CD14-positive monocyte (primary cell): ENCODE measurements around the gene PRTFDC1. TPM values are rescaled to one million over a fixed set of nuclear protein-coding genes. Genes with fewer than 3 reads are reported as not detected.

Experiments used
- DNase-seq, 3 donors: peaks; one replicate each; pipeline ENCODE4 v3.0.0-alpha.2; 2011 to 2022
- H2AFZ ChIP-seq: 2 replicates; pipeline ENCODE4 v1.6.0; 2012; ENCODE audit warnings: mild to moderate bottlenecking, low read depth, low read length, inconsistent platforms; ENCODE audit not compliant: insufficient read depth, poor library complexity, severe bottlenecking
- H3K27ac ChIP-seq, 2 donors: 1 replicate in 1 of 2; 2 replicates in 1 of 2; pipeline ENCODE4 v1.5.1; 2012 to 2013; ENCODE audit warnings: low read length in 2 of 2, control low read depth in 1 of 2, inconsistent platforms in 1 of 2, low read depth in 1 of 2, mild to moderate bottlenecking in 1 of 2
- H3K27me3 ChIP-seq, 2 donors: one replicate each; pipeline versions ENCODE4 v1.6.0 to v1.6.1; 2011 to 2013; ENCODE audit warnings: low read length in 2 of 2; ENCODE audit not compliant: control insufficient read depth in 2 of 2, insufficient read depth in 2 of 2
- H3K36me3 ChIP-seq, 2 donors: replicated peaks in 1 of 2; 1 replicate in 1 of 2; 2 replicates in 1 of 2; pipeline versions ENCODE4 v1.5.1 to v1.6.1; 2012 to 2013; ENCODE audit warnings: low read length in 2 of 2, control low read depth in 1 of 2, inconsistent platforms in 1 of 2, mild to moderate bottlenecking in 1 of 2; ENCODE audit not compliant: insufficient read depth in 2 of 2, control insufficient read depth in 1 of 2
- H3K4me1 ChIP-seq, 2 donors: 1 replicate in 1 of 2; 2 replicates in 1 of 2; pipeline versions ENCODE4 v1.5.1 to v1.6.1; 2012 to 2013; ENCODE audit warnings: low read length in 2 of 2, control low read depth in 1 of 2, inconsistent platforms in 1 of 2, mild to moderate bottlenecking in 1 of 2, moderate library complexity in 1 of 2; ENCODE audit not compliant: insufficient read depth in 2 of 2, control insufficient read depth in 1 of 2
- H3K4me2 ChIP-seq: replicated peaks from 2 replicates; pipeline ENCODE3; 2012; ENCODE audit warnings: low read length, moderate library complexity, mild to moderate bottlenecking; ENCODE audit not compliant: poor library complexity, severe bottlenecking; ENCODE audit errors: extremely low read depth
- H3K4me3 ChIP-seq, 3 experiments: fragments of 200-600 bp in 1 of 3; sonication (generic) in 1 of 3; replicated peaks in 1 of 3; 1 replicate in 2 of 3; 2 replicates in 1 of 3; pipeline ENCODE4 v1.5.1; 2011 to 2013; ENCODE audit warnings: low read length in 3 of 3, mild to moderate bottlenecking in 3 of 3, control low read depth in 2 of 3, low read depth in 2 of 3, inconsistent platforms in 1 of 3, moderate library complexity in 1 of 3
- H3K79me2 ChIP-seq: 2 replicates; pipeline ENCODE4 v1.6.0; 2012; ENCODE audit warnings: mild to moderate bottlenecking, control low read depth, inconsistent platforms, low read length, moderate library complexity; ENCODE audit not compliant: insufficient read depth
- H3K9ac ChIP-seq: 2 replicates; pipeline ENCODE4 v1.6.0; 2017; ENCODE audit warnings: low read length, mild to moderate bottlenecking; ENCODE audit not compliant: insufficient read depth, poor library complexity, severe bottlenecking
- H3K9me3 ChIP-seq, 2 donors: replicated peaks in 1 of 2; 1 replicate in 1 of 2; 2 replicates in 1 of 2; pipeline versions ENCODE4 v1.5.1 to v1.6.1; 2012 to 2013; ENCODE audit warnings: low read length in 2 of 2, control low read depth in 1 of 2; ENCODE audit not compliant: control insufficient read depth in 1 of 2, insufficient read depth in 1 of 2
- H4K20me1 ChIP-seq: 2 replicates; pipeline ENCODE4 v1.6.0; 2012; ENCODE audit warnings: mild to moderate bottlenecking, low read length, control low read depth, moderate library complexity; ENCODE audit not compliant: insufficient read depth
- H3K27ac Mint-ChIP-seq, 7 donors: one replicate each; pipeline ENCODE4 v1.8.0; 2020; ENCODE audit warnings: mild to moderate bottlenecking in 7 of 7, mixed read lengths in 7 of 7, moderate library complexity in 6 of 7, inconsistent platforms in 2 of 7
- H3K27me3 Mint-ChIP-seq, 3 donors: one replicate each; pipeline ENCODE4 v1.8.0; 2021 to 2022; ENCODE audit warnings: low read depth in 3 of 3, mild to moderate bottlenecking in 3 of 3, mixed read lengths in 3 of 3, moderate library complexity in 3 of 3, inconsistent platforms in 1 of 3
- H3K36me3 Mint-ChIP-seq, 2 donors: one replicate each; pipeline ENCODE4 v1.8.0; 2020; ENCODE audit warnings: mixed read lengths in 2 of 2, inconsistent platforms in 1 of 2, mild to moderate bottlenecking in 1 of 2
- H3K4me1 Mint-ChIP-seq: one replicate; pipeline ENCODE4 v1.8.0; 2020; ENCODE audit warnings: mild to moderate bottlenecking, mixed read lengths
- H3K4me3 Mint-ChIP-seq, 2 donors: one replicate each; pipeline ENCODE4 v1.8.0; 2020; ENCODE audit warnings: mild to moderate bottlenecking in 2 of 2, mixed read lengths in 2 of 2, moderate library complexity in 1 of 2
- H3K9me3 Mint-ChIP-seq, 7 donors: one replicate each; pipeline ENCODE4 v1.8.0; 2020 to 2022; ENCODE audit warnings: mixed read lengths in 7 of 7, mild to moderate bottlenecking in 6 of 7, moderate library complexity in 6 of 7, inconsistent platforms in 2 of 7
- CTCF ChIP-seq: fragments of 200-600 bp; IDR thresholded peaks from one replicate; pipeline ENCODE4 v1.8.0; 2022; ENCODE audit warnings: antibody characterized with exemption, mild to moderate bottlenecking
- WGBS: methylation state at CpG from one replicate; pipeline ENCODE4 v1.1.5; 2013; ENCODE audit warnings: missing lambda C conversion rate; ENCODE audit not compliant: insufficient coverage; 5-methylcytosine and 5-hydroxymethylcytosine counted together
- intact Hi-C, 2 donors: fragments of 100-400 bp; cut with micrococcal nuclease; formaldehyde crosslinking; loops; one replicate each; pipeline versions ENCODE4 v1.15.0 to v1.15.1; 2023
- polyA plus RNA-seq, 3 donors: library from polyadenylated mRNA; depleted of rRNA in 1 of 3; unstranded in 2 of 3; stranded (reverse) in 1 of 3; fragments of 300-500 nt in 2 of 3; fragments of >200 nt in 1 of 3; fragmentation: Illumina TruSeq in 2 of 3; gene quantifications; 1 replicate in 2 of 3; 2 replicates in 1 of 3; pipeline ENCODE4 v1.2.3, GENCODE V29; 2012 to 2021

Gene PRTFDC1
- polyA plus RNA-seq, 3 donors: not detected

GRCh38 chr10:24981161-24981710, 28.8 kb upstream of the PRTFDC1 start:
- intact Hi-C loops: no loop called here
- Histone ChIP-seq H3K79me2 (no peaks in the 10 kb centered on the region), H3K4me1 (no peaks in the 10 kb centered on the region), H3K4me2 (no peak overlapping the region), H2AFZ (no peak overlapping the region), H3K9me3 (no peaks in the 10 kb centered on the region), H4K20me1 (no peaks in the 10 kb centered on the region), H3K27ac (no peak overlapping the region), H3K9ac (no peak overlapping the region), H3K36me3 (no peaks in the 10 kb centered on the region), H3K4me3 (no peak overlapping the region), H3K27me3 (no peaks in the 10 kb centered on the region)
- Mint-ChIP-seq H3K9me3 (peaks cover 0 to 4% (median 0%) of the 10 kb centered on the region in 7 donors), H3K4me3 (no peak overlapping the region), H3K36me3 (no peaks in the 10 kb centered on the region), H3K27me3 (peaks cover 0 to 1% (median 0%) of the 10 kb centered on the region in 3 donors), H3K27ac (no peak overlapping the region), H3K4me1 (no peaks in the 10 kb centered on the region)
- 100% methylated on average over 1 of the region's 5 CpGs for WGBS
- DNase-seq: no peak
- TF ChIP-seq CTCF: no peak

GRCh38 chr10:24979685-24980084, 27.3 kb upstream of the PRTFDC1 start:
- no peaks in the 10 kb centered on the region for H3K9me3 ChIP-seq
- H4K20me1 ChIP-seq: no peaks in the 10 kb centered on the region
- peaks cover 0 to 5% (median 0%) of the 10 kb centered on the region in 3 donors for H3K27me3 Mint-ChIP-seq
- no peaks in the 10 kb centered on the region for H3K4me1 Mint-ChIP-seq
- no peak overlapping the region for H3K4me2 ChIP-seq
- H3K27ac Mint-ChIP-seq: no peak overlapping the region
- no peaks in the 10 kb centered on the region for H3K79me2 ChIP-seq
- no peak overlapping the region for H3K4me3 ChIP-seq
- no peaks in the 10 kb centered on the region for H3K36me3 ChIP-seq
- no peak overlapping the region for H3K4me3 Mint-ChIP-seq
- no peak overlapping the region for H3K9ac ChIP-seq
- intact Hi-C loops: no loop called here
- H3K9me3 Mint-ChIP-seq: peaks cover 0 to 4% (median 0%) of the 10 kb centered on the region in 7 donors
- no peaks in the 10 kb centered on the region for H3K36me3 Mint-ChIP-seq
- no peak for DNase-seq
- no peaks in the 10 kb centered on the region for H3K4me1 ChIP-seq
- TF ChIP-seq CTCF: no peak
- no peak overlapping the region for H2AFZ ChIP-seq
- WGBS: 94% methylated on average over 4 of the region's 4 CpGs
- H3K27ac ChIP-seq: no peak overlapping the region
- no peaks in the 10 kb centered on the region for H3K27me3 ChIP-seq
